IPS DF 6.9 (cell line): ENCODE results near the gene SLC2A9.

Source experiments
- DNase-seq: peaks from one replicate; pipeline ENCODE4 v3.0.0-alpha.2; 2013; ENCODE audit warnings: low read depth, low spot score
- H3K27ac ChIP-seq: one replicate; pipeline ENCODE4 v1.5.1; 2013; ENCODE audit warnings: low read length, control low read depth
- H3K27me3 ChIP-seq: 2 replicates; pipeline ENCODE4 v1.6.1; 2013; ENCODE audit warnings: mild to moderate bottlenecking, low read length; ENCODE audit not compliant: control insufficient read depth, insufficient read depth
- H3K36me3 ChIP-seq: 2 replicates; pipeline ENCODE4 v1.6.1; 2013; ENCODE audit warnings: low read length; ENCODE audit not compliant: control insufficient read depth, insufficient read depth
- H3K4me1 ChIP-seq: 2 replicates; pipeline ENCODE4 v1.6.1; 2013; ENCODE audit warnings: low read length; ENCODE audit not compliant: control insufficient read depth, insufficient read depth
- H3K4me3 ChIP-seq: 2 replicates; pipeline ENCODE4 v1.5.1; 2013; ENCODE audit warnings: mild to moderate bottlenecking, low read length
- H3K9me3 ChIP-seq: 2 replicates; pipeline ENCODE4 v1.6.1; 2013; ENCODE audit warnings: low read length, inconsistent platforms; ENCODE audit not compliant: control insufficient read depth, insufficient read depth
- WGBS: extraction: QIAGEN DNeasy Blood & Tissue Kit; methylation state at CpG from one replicate; pipeline ENCODE4 v1.1.7; 2013; ENCODE audit warnings: mixed read lengths, missing lambda C conversion rate; ENCODE audit not compliant: insufficient read length, insufficient coverage; 5-methylcytosine and 5-hydroxymethylcytosine counted together

The SLC2A9 gene

GRCh38 chr4:10020871-10021652, at the start of gene SLC2A9:
SLC2A9 (minus strand) TSS chr4:10021497; CDS start chr4:10021429, 68 bp downstream.
- no peak for DNase-seq
- no peaks in the 10 kb centered on the region for H3K9me3 ChIP-seq
- H3K4me1 ChIP-seq: peaks cover 4% of the 10 kb centered on the region
- WGBS: no CpG with 5 or more reads among the region's 17 CpGs
- H3K27ac ChIP-seq: no peak within 1 kb of the TSS
- no peaks in the 10 kb centered on the region; the same call in 1 of the 2 replicates for H3K36me3 ChIP-seq
- no peaks in the 10 kb centered on the region for H3K27me3 ChIP-seq
- no peak within 1 kb of the TSS for H3K4me3 ChIP-seq

GRCh38 chr4:10069075-10069642, 47.9 kb upstream of the SLC2A9 start:
- H3K27ac ChIP-seq: no peak overlapping the region
- no peaks in the 10 kb centered on the region for H3K4me1 ChIP-seq
- no peaks in the 10 kb centered on the region for H3K27me3 ChIP-seq
- H3K9me3 ChIP-seq: no peaks in the 10 kb centered on the region
- DNase-seq: no peak
- WGBS: no CpG with 5 or more reads among the region's 12 CpGs
- no peak overlapping the region for H3K4me3 ChIP-seq
- peaks cover 7% of the 10 kb centered on the region; the same call in 1 of the 2 replicates for H3K36me3 ChIP-seq

- no CpG with 5 or more reads among the region's 15 CpGs for WGBS
- peaks cover 3% of the 10 kb centered on the region; the same call in 1 of the 2 replicates for H3K4me1 ChIP-seq
- H3K4me3 ChIP-seq: no peak overlapping the region
- H3K27me3 ChIP-seq: no peaks in the 10 kb centered on the region
- H3K36me3 ChIP-seq: no peaks in the 10 kb centered on the region
- no peaks in the 10 kb centered on the region for H3K9me3 ChIP-seq
- DNase-seq: no peak
- no peak overlapping the region for H3K27ac ChIP-seq
Measured at GRCh38 chr4:10066670-10067651, 45.7 kb upstream of the SLC2A9 start.

- no peaks in the 10 kb centered on the region for H3K27me3 ChIP-seq
- H3K9me3 ChIP-seq: no peaks in the 10 kb centered on the region
- H3K36me3 ChIP-seq: no peaks in the 10 kb centered on the region
- no peak for DNase-seq
- no CpG with 5 or more reads among the region's 2 CpGs for WGBS
- peaks cover 3% of the 10 kb centered on the region; the same call in 1 of the 2 replicates for H3K4me1 ChIP-seq
- no peak overlapping the region for H3K27ac ChIP-seq
- no peak overlapping the region for H3K4me3 ChIP-seq
Measured at GRCh38 chr4:10066206-10066605, 44.9 kb upstream of the SLC2A9 start.

- H3K27ac ChIP-seq: no peak overlapping the region
- peak; percentile 25 for DNase-seq
Measured at GRCh38 chr4:10063544-10064300, 42.4 kb upstream of the SLC2A9 start.

GRCh38 chr4:10061650-10062415, 40.5 kb upstream of the SLC2A9 start:
- H3K27me3 ChIP-seq: no peaks in the 10 kb centered on the region
- DNase-seq: no peak
- H3K4me1 ChIP-seq: peaks cover 3% of the 10 kb centered on the region; the same call in 1 of the 2 replicates
- no peaks in the 10 kb centered on the region for H3K9me3 ChIP-seq
- no peaks in the 10 kb centered on the region for H3K36me3 ChIP-seq
- H3K4me3 ChIP-seq: no peak overlapping the region
- WGBS: no CpG with 5 or more reads among the region's 3 CpGs
- no peak overlapping the region for H3K27ac ChIP-seq

More at GRCh38 chr4:10063544-10064300, 42.4 kb upstream of the SLC2A9 start:
- no peak overlapping the region for H3K4me3 ChIP-seq
- WGBS: no CpG with 5 or more reads among the region's 9 CpGs
- no peaks in the 10 kb centered on the region for H3K9me3 ChIP-seq
- no peaks in the 10 kb centered on the region for H3K36me3 ChIP-seq
- H3K4me1 ChIP-seq: peaks cover 3% of the 10 kb centered on the region; the same call in 1 of the 2 replicates
- H3K27me3 ChIP-seq: no peaks in the 10 kb centered on the region

GRCh38 chr4:10058371-10058770, 37.1 kb upstream of the SLC2A9 start:
- H3K27me3 ChIP-seq: no peaks in the 10 kb centered on the region
- WGBS: no CpG with 5 or more reads among the region's 7 CpGs
- DNase-seq: no peak
- H3K36me3 ChIP-seq: no peaks in the 10 kb centered on the region
- no peak overlapping the region for H3K4me3 ChIP-seq
- no peaks in the 10 kb centered on the region for H3K4me1 ChIP-seq
- H3K9me3 ChIP-seq: no peaks in the 10 kb centered on the region
- H3K27ac ChIP-seq: no peak overlapping the region

GRCh38 chr4:10057023-10057395, 35.7 kb upstream of the SLC2A9 start:
- Histone ChIP-seq H3K27me3 (no peaks in the 10 kb centered on the region), H3K4me1 (no peaks in the 10 kb centered on the region), H3K36me3 (no peaks in the 10 kb centered on the region), H3K4me3 (no peak overlapping the region), H3K27ac (no peak overlapping the region), H3K9me3 (no peaks in the 10 kb centered on the region)
- no peak for DNase-seq
- WGBS: no CpG with 5 or more reads among the region's 4 CpGs

GRCh38 chr4:10056334-10057022, 35.2 kb upstream of the SLC2A9 start:
- H3K9me3 ChIP-seq: no peaks in the 10 kb centered on the region
- no peaks in the 10 kb centered on the region for H3K27me3 ChIP-seq
- WGBS: no CpG with 5 or more reads among the region's 8 CpGs
- no peak overlapping the region for H3K4me3 ChIP-seq
- DNase-seq: no peak
- H3K4me1 ChIP-seq: no peaks in the 10 kb centered on the region
- H3K27ac ChIP-seq: no peak overlapping the region
- no peaks in the 10 kb centered on the region for H3K36me3 ChIP-seq
